ENCODE measurements around the gene SPOCK3. TPM values are rescaled to one million over a fixed set of nuclear protein-coding genes. Genes with fewer than 3 reads are reported as not detected.
A peak's percentile ranks its signal among the peaks of the same experiment; 100 is the strongest.

SPOCK3 gene
- total RNA-seq, 1 donor, result not detected

GRCh38 chr4:167111092-167111491 lies 123.2 kb downstream of the SPOCK3 start:
- no peak overlapping the region for H3K4me3 ChIP-seq (ENCODE audit: low read depth, low read length)
- no peak for DNase-seq (ENCODE audit: low read depth)
- TF ChIP-seq CTCF (IDR thresholded peaks at IDR 0.05; ENCODE audit: insufficient read depth, low read depth, low read length), result no peak

GRCh38 chr4:167109859-167110258 lies 124.4 kb downstream of the SPOCK3 start:
- no peak for DNase-seq (ENCODE audit: low read depth)
- TF ChIP-seq CTCF (IDR thresholded peaks at IDR 0.05; ENCODE audit: insufficient read depth, low read depth, low read length), result no peak

GRCh38 chr4:167105857-167106256 lies 128.4 kb downstream of the SPOCK3 start:
- TF ChIP-seq CTCF (IDR thresholded peaks at IDR 0.05; ENCODE audit: insufficient read depth, low read depth, low read length), result no peak
- H3K4me3 ChIP-seq (ENCODE audit: low read depth, low read length), result no peak overlapping the region
- no peak for DNase-seq (ENCODE audit: low read depth)

More at GRCh38 chr4:167109859-167110258, 124.4 kb downstream of the SPOCK3 start:
- no peak overlapping the region for H3K4me3 ChIP-seq (ENCODE audit: low read depth, low read length)

- no peak for TF ChIP-seq CTCF (IDR thresholded peaks at IDR 0.05; ENCODE audit: insufficient read depth, low read depth, low read length)
- DNase-seq (ENCODE audit: low read depth), result no peak
- H3K4me3 ChIP-seq (ENCODE audit: low read depth, low read length), result no peak overlapping the region
Measured at GRCh38 chr4:167102475-167102874, 131.8 kb downstream of the SPOCK3 start.

- no peak overlapping the region for H3K4me3 ChIP-seq (ENCODE audit: low read depth, low read length)
- DNase-seq (ENCODE audit: low read depth), result no peak
- TF ChIP-seq CTCF (IDR thresholded peaks at IDR 0.05; ENCODE audit: insufficient read depth, low read depth, low read length), result no peak
Measured at GRCh38 chr4:167101035-167101434, 133.3 kb downstream of the SPOCK3 start.

GRCh38 chr4:167100120-167100519 lies 134.2 kb downstream of the SPOCK3 start:
- DNase-seq (ENCODE audit: low read depth), result peak; percentile 3
- TF ChIP-seq CTCF (IDR thresholded peaks at IDR 0.05; ENCODE audit: insufficient read depth, low read depth, low read length), result no peak
- no peak overlapping the region for H3K4me3 ChIP-seq (ENCODE audit: low read depth, low read length)

- H3K4me3 ChIP-seq (ENCODE audit: low read depth, low read length), result no peak overlapping the region
- no peak for TF ChIP-seq CTCF (IDR thresholded peaks at IDR 0.05; ENCODE audit: insufficient read depth, low read depth, low read length)
- no peak for DNase-seq (ENCODE audit: low read depth)
Measured at GRCh38 chr4:167088115-167088514, 146.2 kb downstream of the SPOCK3 start.
